Neural cell (in vitro differentiated cells): Measurements from ENCODE around the gene RNF17. TPM values are rescaled to one million over a fixed set of nuclear protein-coding genes. Genes with fewer than 3 reads are reported as not detected.

Experiments
- H2AFZ ChIP-seq: fragments of 200-600, 300-800 bp; sonication (generic), shearing (Covaris generic); 2 replicates; pipeline ENCODE4 v1.6.0; 2014; ENCODE audit warnings: low read depth, mild to moderate bottlenecking, antibody characterized with exemption, low read length, moderate library complexity
- H3F3A ChIP-seq: fragments of 200-600 bp; shearing (Covaris generic); 2 replicates; pipeline ENCODE4 v1.6.1; 2016; ENCODE audit warnings: mild to moderate bottlenecking, moderate library complexity, mixed read lengths, antibody characterized with exemption, low read length; ENCODE audit not compliant: insufficient read depth, poor library complexity, severe bottlenecking
- H3K27ac ChIP-seq: fragments of 200-600, 300-800 bp; sonication (generic), shearing (Covaris generic); 2 replicates; pipeline ENCODE4 v1.5.1; 2014; ENCODE audit warnings: mild to moderate bottlenecking, low read length, moderate library complexity
- H3K27me3 ChIP-seq: fragments of 300-800, 200-600 bp; sonication (generic), shearing (Covaris generic); 2 replicates; pipeline ENCODE4 v1.6.0; 2014; ENCODE audit warnings: mild to moderate bottlenecking, low read depth, low read length, moderate library complexity; ENCODE audit not compliant: insufficient read depth
- H3K36me3 ChIP-seq: fragments of 300-800, 200-600 bp; sonication (generic), shearing (Covaris generic); 2 replicates; pipeline ENCODE4 v1.5.1; 2014; ENCODE audit warnings: mild to moderate bottlenecking, antibody characterized with exemption, low read length, moderate library complexity; ENCODE audit not compliant: insufficient read depth
- H3K4me2 ChIP-seq: fragments of 300-800, 200-600 bp; sonication (generic), shearing (Covaris generic); 2 replicates; pipeline ENCODE4 v1.6.0; 2014; ENCODE audit warnings: mild to moderate bottlenecking, low read length
- H3K4me3 ChIP-seq: fragments of 300-800, 200-600 bp; sonication (generic), shearing (Covaris generic); 2 replicates; pipeline ENCODE4 v1.5.1; 2014; ENCODE audit warnings: mild to moderate bottlenecking, low read length, moderate library complexity
- H3K79me2 ChIP-seq: fragments of 200-600 bp; shearing (Covaris generic); replicated peaks from 2 replicates; pipeline ENCODE4 v1.6.0; 2014; ENCODE audit warnings: mild to moderate bottlenecking, low read length, moderate library complexity; ENCODE audit not compliant: insufficient read depth
- H3K9ac ChIP-seq: fragments of 300-800, 200-600 bp; sonication (generic), shearing (Covaris generic); 2 replicates; pipeline ENCODE4 v1.6.1; 2016; ENCODE audit warnings: mild to moderate bottlenecking, low read length, mixed read lengths
- H3K9me2 ChIP-seq: fragments of 200-600 bp; shearing (Covaris generic); 2 replicates; pipeline ENCODE4 v1.6.1; 2016; ENCODE audit warnings: mild to moderate bottlenecking, low read length, mixed read lengths; ENCODE audit not compliant: insufficient read depth
- H3K9me3 ChIP-seq: fragments of 200-600, 300-800 bp; sonication (generic), shearing (Covaris generic); 2 replicates; pipeline ENCODE4 v1.6.1; 2016; ENCODE audit warnings: mild to moderate bottlenecking, mixed run types, low read length, moderate library complexity, mixed read lengths
- H4K20me1 ChIP-seq: fragments of 200-600 bp; shearing (Covaris generic); 2 replicates; pipeline ENCODE4 v1.6.1; 2016; ENCODE audit warnings: mild to moderate bottlenecking, mixed run types; ENCODE audit not compliant: insufficient read depth
- CTCF ChIP-seq: fragments of 450-650 bp; IDR thresholded peaks from 2 replicates; pipeline ENCODE4 v1.5.1; 2014; ENCODE audit warnings: antibody characterized with exemption, mild to moderate bottlenecking, moderate library complexity; ENCODE audit not compliant: poor library complexity, severe bottlenecking
- EP300 ChIP-seq: fragments of 450-650 bp; conservative IDR thresholded peaks from 2 replicates; pipeline ENCODE4 v1.6.1; 2014; ENCODE audit warnings: antibody characterized with exemption, mild to moderate bottlenecking, moderate library complexity; ENCODE audit not compliant: poor library complexity, severe bottlenecking
- EZH2 ChIP-seq: fragments of 200-600, 300-800 bp; shearing (Covaris generic), sonication (generic); IDR thresholded peaks from 2 replicates; pipeline ENCODE4 v1.6.1; 2014; ENCODE audit warnings: antibody characterized with exemption, low read length, borderline replicate concordance, mild to moderate bottlenecking; ENCODE audit not compliant: insufficient read depth, poor library complexity, severe bottlenecking
- MXI1 ChIP-seq: fragments of 450-650 bp; conservative IDR thresholded peaks from 2 replicates; pipeline ENCODE4 v1.6.1; 2014; ENCODE audit warnings: antibody characterized with exemption, mild to moderate bottlenecking; ENCODE audit not compliant: poor library complexity, severe bottlenecking
- POLR2AphosphoS5 ChIP-seq: IDR thresholded peaks from 2 replicates; pipeline ENCODE4 v1.6.1; 2012
- RAD21 ChIP-seq: fragments of 450-650 bp; conservative IDR thresholded peaks from 2 replicates; pipeline ENCODE4 v1.6.1; 2014; ENCODE audit warnings: antibody characterized with exemption, mild to moderate bottlenecking, moderate library complexity
- REST ChIP-seq: IDR thresholded peaks from 2 replicates; pipeline ENCODE4 v1.6.1; 2012; ENCODE audit warnings: borderline replicate concordance
- SMC3 ChIP-seq: fragments of 450-650 bp; conservative IDR thresholded peaks from 2 replicates; pipeline ENCODE4 v1.6.1; 2014; ENCODE audit warnings: antibody characterized with exemption, mild to moderate bottlenecking, moderate library complexity; ENCODE audit not compliant: poor library complexity
- TAF1 ChIP-seq: IDR thresholded peaks from 2 replicates; pipeline ENCODE4 v1.6.1; 2012; ENCODE audit warnings: low read depth
- polyA plus RNA-seq: library from polyadenylated mRNA; depleted of rRNA; stranded (reverse); fragments of >200 nt; gene quantifications from 2 replicates; pipeline ENCODE4 v1.2.3, GENCODE V29; 2014

Gene RNF17
- polyA plus RNA-seq, 1 donor from 2014 or later: not detected

- Histone ChIP-seq H4K20me1 (no peaks in the 10 kb centered on the region), H3K27me3 (no peaks in the 10 kb centered on the region), H3K79me2 (peaks cover 4% of the 10 kb centered on the region), H3K4me2 (no peak overlapping the region), H3F3A (no peaks in the 10 kb centered on the region), H3K36me3 (peaks cover 10% of the 10 kb centered on the region), H3K27ac (no peak overlapping the region), H3K9me3 (no peaks in the 10 kb centered on the region), H3K9me2 (no peaks in the 10 kb centered on the region), H3K4me3 (no peak overlapping the region), H2AFZ (no peak overlapping the region), H3K9ac (no peak overlapping the region)
- TF ChIP-seq EZH2 (no peak), EP300 (no peak), RAD21 (no peak), POLR2AphosphoS5 (no peak), CTCF (no peak), SMC3 (no peak), TAF1 (no peak), REST (no peak), MXI1 (no peak)
Measured at GRCh38 chr13:24910502-24911132, 146.6 kb downstream of the RNF17 start.

- Histone ChIP-seq H3K9ac (no peak overlapping the region), H3K4me3 (no peak overlapping the region), H3K4me2 (no peak overlapping the region), H3K9me3 (no peaks in the 10 kb centered on the region), H3K27me3 (no peaks in the 10 kb centered on the region), H3K79me2 (peaks cover 4% of the 10 kb centered on the region), H3K27ac (no peak overlapping the region), H4K20me1 (no peaks in the 10 kb centered on the region), H3K36me3 (peaks cover 8% of the 10 kb centered on the region), H3K9me2 (no peaks in the 10 kb centered on the region), H2AFZ (no peak overlapping the region), H3F3A (no peaks in the 10 kb centered on the region)
- TF ChIP-seq RAD21 (no peak), MXI1 (no peak), CTCF (no peak), SMC3 (no peak), EP300 (no peak), EZH2 (no peak), TAF1 (no peak), REST (no peak), POLR2AphosphoS5 (no peak)
Measured at GRCh38 chr13:24911133-24911908, 147.4 kb downstream of the RNF17 start.
